ENCODE measurements around the gene LAMC3. TPM values are rescaled to one million over a fixed set of nuclear protein-coding genes. Genes with fewer than 3 reads are reported as not detected.

The LAMC3 gene
- total RNA-seq, 6 experiments from 2014 or later: 2.7 to 14.3 (median 3.7) TPM

- H3K36me3 ChIP-seq: no peaks in the 10 kb centered on the region
- ATAC-seq: no peak
- WGBS (ENCODE audit: insufficient coverage, low coverage, low lambda C conversion rate, missing lambda C conversion rate): 53% methylated on average over 7 of the region's 7 CpGs
- no peak for DNase-seq
- H3K27me3 ChIP-seq: no peaks in the 10 kb centered on the region
- H3K4me3 ChIP-seq: no peak overlapping the region
- H3K27ac ChIP-seq: no peak overlapping the region
- intact Hi-C loops (cut with DNase I): no loop called here
- TF ChIP-seq POLR2A (IDR thresholded peaks at IDR 0.05): no peak
- TF ChIP-seq, protein P1, sequence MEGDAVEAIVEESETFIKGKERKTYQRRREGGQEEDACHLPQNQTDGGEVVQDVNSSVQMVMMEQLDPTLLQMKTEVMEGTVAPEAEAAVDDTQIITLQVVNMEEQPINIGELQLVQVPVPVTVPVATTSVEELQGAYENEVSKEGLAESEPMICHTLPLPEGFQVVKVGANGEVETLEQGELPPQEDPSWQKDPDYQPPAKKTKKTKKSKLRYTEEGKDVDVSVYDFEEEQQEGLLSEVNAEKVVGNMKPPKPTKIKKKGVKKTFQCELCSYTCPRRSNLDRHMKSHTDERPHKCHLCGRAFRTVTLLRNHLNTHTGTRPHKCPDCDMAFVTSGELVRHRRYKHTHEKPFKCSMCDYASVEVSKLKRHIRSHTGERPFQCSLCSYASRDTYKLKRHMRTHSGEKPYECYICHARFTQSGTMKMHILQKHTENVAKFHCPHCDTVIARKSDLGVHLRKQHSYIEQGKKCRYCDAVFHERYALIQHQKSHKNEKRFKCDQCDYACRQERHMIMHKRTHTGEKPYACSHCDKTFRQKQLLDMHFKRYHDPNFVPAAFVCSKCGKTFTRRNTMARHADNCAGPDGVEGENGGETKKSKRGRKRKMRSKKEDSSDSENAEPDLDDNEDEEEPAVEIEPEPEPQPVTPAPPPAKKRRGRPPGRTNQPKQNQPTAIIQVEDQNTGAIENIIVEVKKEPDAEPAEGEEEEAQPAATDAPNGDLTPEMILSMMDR (IDR thresholded peaks at IDR 0.05): no peak
- no peaks in the 10 kb centered on the region for H3K4me1 ChIP-seq
- H3K9me3 ChIP-seq: no peaks in the 10 kb centered on the region
These were observed 11.9 kb downstream of the LAMC3 start for GRCh38 chr9:131020862-131021261.

- H3K36me3 ChIP-seq: no peaks in the 10 kb centered on the region
- ATAC-seq: no peak
- 65% methylated on average over 5 of the region's 7 CpGs for WGBS (ENCODE audit: insufficient coverage, low coverage, low lambda C conversion rate, missing lambda C conversion rate)
- TF ChIP-seq, protein P1 (IDR thresholded peaks at IDR 0.05): no peak
- no peak for TF ChIP-seq POLR2A (IDR thresholded peaks at IDR 0.05)
- intact Hi-C loops (cut with DNase I): no loop called here
- no peaks in the 10 kb centered on the region for H3K9me3 ChIP-seq
- H3K27me3 ChIP-seq: no peaks in the 10 kb centered on the region
- H3K27ac ChIP-seq: no peak overlapping the region
- no peak for DNase-seq
- no peaks in the 10 kb centered on the region for H3K4me1 ChIP-seq
- H3K4me3 ChIP-seq: no peak overlapping the region
These were observed 12.8 kb downstream of the LAMC3 start for GRCh38 chr9:131021785-131022184.

DNA sequence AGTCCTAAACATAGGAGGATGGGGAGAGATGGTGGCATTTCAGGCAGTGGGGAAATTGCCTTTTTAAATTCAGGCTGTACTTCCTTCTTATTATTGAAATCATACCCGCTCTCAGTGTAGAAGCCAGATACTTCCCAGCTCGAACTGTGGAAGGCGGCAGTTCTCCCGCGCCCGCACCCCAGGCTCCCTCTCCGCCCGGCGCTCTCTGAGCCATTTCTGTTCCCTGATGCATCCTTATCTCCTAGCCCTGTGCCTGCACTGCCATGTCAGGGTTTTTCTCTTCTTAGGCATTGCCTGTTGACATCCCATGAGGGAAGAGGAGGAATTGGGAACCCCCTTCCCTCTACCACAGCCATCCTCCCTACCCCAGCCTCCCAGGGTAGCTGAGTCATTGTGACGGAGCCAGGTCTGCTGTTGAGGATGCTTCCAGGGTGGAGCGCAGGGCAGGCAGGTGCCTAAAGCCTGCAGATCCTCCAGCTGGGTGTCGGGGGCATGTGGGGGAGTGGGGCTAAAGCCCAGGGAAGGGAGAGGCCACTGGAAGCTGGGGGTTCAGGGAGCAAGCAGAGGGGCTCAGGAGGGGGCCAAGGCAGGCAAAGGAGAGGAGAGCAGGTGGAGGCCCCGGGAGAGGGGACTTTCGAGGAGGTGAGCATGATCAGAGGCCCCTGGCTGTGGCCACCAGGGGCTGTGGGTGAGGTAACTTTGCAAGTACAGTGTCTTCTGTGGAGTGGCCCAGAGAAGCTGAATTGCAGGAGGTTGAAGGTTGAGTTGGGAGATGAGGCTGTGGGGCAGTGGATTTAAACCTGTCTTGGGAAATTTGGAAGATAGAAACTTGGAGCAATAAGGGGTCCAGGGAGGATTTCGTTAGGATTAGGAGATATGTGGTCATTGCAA lies 16.2 kb downstream of the LAMC3 start:
- DNase-seq: no peak
- WGBS (ENCODE audit: insufficient coverage, low coverage, low lambda C conversion rate, missing lambda C conversion rate): 69% methylated on average over 14 of the region's 15 CpGs
- H3K27me3 ChIP-seq: no peaks in the 10 kb centered on the region
- no peaks in the 10 kb centered on the region for H3K9me3 ChIP-seq
- no peak overlapping the region for H3K27ac ChIP-seq
- no peak for ATAC-seq
- no peaks in the 10 kb centered on the region for H3K4me1 ChIP-seq
- TF ChIP-seq, protein P1 (IDR thresholded peaks at IDR 0.05): no peak
- no peak for TF ChIP-seq POLR2A (IDR thresholded peaks at IDR 0.05)
- no peak overlapping the region for H3K4me3 ChIP-seq
- no peaks in the 10 kb centered on the region for H3K36me3 ChIP-seq
- intact Hi-C loops (cut with DNase I): no loop called here

- Histone ChIP-seq H3K36me3 (no peaks in the 10 kb centered on the region), H3K27me3 (no peaks in the 10 kb centered on the region), H3K27ac (no peak overlapping the region), H3K4me1 (no peaks in the 10 kb centered on the region), H3K4me3 (no peak overlapping the region), H3K9me3 (no peaks in the 10 kb centered on the region)
- WGBS (ENCODE audit: insufficient coverage, low coverage, low lambda C conversion rate, missing lambda C conversion rate): 87% methylated on average over 6 of the region's 40 CpGs
- TF ChIP-seq, protein P1 (IDR thresholded peaks at IDR 0.05): no peak
- no peak for TF ChIP-seq POLR2A (IDR thresholded peaks at IDR 0.05)
- DNase-seq (no peak), ATAC-seq (no peak)
- intact Hi-C loops (cut with DNase I): no loop called here
These were observed 17.2 kb downstream of the LAMC3 start for GRCh38 chr9:131025953-131026858.

Measured in right lobe of liver (tissue), 6 donors.